ENCODE results near the gene FOXP4.

- TF ChIP-seq POLR2A (IDR thresholded peaks at IDR 0.05), result no peak
- no peak for TF ChIP-seq CTCF (IDR thresholded peaks at IDR 0.05)
Measured at GRCh38 chr6:41624621-41625380, 78.6 kb downstream of the FOXP4 start.

Measured in body of pancreas (tissue), 4 donors.